GM18868 (cell line): Measurements from ENCODE around the gene USPL1.

Experiments used
- ATAC-seq: cut with Tn5 transposase; IDR thresholded peaks from one replicate; pipeline ENCODE4 v1.9.1; 2021; ENCODE audit warnings: mild to moderate bottlenecking, moderate library complexity; ENCODE audit not compliant: unreplicated experiment

The USPL1 gene

DNA sequence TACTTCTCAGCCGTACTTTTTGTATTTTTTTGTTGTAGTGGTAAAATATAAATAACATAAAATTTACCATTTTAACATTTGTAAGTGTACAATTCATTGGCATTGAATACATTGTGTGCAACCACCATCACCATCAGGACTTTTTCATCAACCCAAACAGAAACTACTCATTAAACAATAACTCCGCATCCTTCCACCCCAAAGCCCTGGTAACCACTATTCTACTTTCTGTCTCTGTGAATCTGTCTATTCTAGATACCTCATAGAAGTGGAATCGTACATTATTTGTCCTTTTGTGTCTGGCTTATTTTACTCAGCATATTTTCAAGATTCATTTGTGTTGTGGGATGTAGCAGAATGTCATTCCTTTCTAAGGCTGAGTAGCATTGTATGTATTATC is 38.5 kb downstream of the USPL1 start:
- no peak for ATAC-seq

DNA sequence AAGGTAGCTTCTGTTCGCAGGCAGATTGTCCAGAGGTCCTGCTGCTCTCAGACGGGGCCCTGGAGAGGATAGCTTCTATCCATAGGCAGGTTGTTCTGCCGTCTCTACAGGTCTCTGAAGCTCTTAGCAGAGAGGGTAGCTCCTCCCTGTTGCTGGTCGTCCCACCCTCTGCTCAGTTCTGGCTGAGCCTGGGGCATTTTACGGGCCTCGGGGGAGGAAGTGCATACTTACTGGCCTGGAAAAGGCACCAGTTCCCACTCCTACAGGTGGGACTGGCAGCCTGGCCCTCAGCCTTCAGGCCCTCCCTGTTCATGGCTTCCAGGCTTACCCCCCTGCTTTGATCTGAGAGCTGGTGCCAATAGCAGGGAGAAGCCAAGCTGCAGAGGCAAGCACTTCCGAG is 42.3 kb downstream of the USPL1 start:
- no peak for ATAC-seq

DNA sequence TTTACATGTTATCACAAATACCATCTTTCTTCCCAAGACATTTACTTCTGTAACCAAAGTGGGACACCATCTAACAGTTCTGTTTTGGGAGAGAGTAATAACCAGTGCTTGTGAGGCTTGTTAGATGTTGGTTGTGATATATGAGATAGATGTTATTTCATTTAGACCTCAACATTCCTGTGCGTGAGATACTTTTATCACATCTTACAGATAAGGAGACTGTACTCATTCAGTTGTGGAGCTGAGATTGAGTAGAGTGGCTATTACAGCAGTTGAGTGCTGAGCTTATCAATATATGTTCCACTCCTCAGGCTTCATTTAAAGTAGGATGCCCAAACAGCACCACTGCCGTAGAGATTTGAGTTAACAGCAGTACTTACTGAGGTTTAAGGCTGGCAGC is 43.1 kb downstream of the USPL1 start:
- no peak for ATAC-seq

DNA sequence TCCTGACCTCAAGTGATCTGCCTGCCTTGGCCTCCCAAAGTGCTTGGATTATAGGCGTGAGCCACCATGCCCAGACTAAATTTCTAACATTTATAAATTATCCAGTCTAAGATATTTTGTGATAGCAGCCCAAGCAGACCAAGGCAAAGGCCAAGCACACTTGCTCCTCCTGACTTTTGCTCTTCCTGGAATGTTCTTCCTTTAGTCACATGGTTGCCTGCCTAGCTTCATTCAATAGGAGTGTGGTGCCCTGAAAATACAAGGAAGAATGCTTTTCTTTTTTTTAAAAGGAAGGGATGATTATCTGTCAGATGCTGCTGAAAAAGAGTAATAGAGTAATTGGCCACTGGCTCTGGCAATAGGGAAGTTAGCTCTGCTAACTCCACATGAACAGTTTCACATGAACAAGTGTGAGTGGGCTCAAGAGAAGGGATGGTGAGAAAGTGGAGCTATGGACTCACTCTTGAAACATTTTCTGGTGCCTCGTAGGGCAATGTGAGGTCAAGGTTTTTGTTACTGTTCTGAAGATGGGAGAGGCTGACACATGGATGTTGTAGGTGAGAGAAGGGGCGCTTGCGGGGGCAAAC is 47.1 kb downstream of the USPL1 start:
- no peak for ATAC-seq

DNA sequence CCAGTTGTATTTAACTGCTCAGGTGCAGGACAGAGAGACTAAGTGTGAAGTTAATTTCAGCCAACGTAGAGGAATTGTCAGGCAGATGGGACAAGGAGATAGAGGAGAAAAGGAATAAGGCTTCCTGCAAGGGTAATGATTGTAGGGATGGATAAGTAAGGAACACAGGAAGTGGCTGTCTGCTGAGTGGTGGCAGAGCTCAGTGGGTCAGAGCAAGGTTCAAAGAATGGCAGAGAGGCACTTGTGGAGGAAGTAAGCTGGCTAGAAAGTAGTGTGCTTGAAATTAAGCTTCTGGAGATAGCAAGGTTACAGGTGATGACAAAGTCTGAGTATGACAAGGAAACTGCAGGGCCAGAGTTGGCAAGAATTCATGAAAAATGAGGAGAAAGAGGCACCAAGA is 47.9 kb downstream of the USPL1 start:
- no peak for ATAC-seq

DNA sequence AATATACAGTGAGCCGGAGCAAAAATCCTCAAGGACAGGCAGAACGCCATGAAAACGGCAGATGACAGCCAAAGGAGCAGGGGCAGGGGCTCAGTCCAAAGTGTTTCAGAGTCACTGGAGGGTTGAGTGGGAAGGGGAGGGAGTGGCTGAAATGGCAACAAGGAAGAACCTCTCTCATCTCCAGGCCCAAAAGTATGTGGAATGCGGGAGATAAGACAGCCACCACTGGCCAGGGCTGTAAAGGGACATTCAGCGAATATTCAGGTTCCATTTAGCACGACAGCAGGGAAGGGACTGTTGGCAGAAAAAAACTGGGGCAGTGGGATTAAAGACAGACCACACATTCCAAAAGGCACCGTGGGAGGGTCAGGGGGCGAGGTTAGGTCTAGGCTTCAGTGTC is 48.4 kb downstream of the USPL1 start:
- no peak for ATAC-seq

DNA sequence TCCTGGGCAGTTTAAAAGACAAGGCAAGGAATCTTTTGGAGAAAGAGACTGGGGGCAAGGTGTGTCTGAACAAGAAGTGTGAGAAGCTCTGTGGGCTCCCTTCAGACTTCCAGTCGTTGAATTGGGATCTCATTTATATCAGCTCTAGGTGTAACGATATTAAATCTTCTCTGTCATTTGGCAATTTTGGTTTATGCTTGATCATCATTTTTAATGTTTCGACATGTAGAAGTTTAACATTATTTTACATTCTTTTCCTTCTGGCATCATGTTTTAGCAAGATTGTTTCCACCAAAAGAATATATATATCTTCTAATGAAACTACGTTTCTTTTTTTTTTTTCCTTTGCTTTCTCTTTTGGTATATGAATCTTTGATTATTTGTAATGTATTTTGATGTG is 49.3 kb downstream of the USPL1 start:
- ATAC-seq: no peak

DNA sequence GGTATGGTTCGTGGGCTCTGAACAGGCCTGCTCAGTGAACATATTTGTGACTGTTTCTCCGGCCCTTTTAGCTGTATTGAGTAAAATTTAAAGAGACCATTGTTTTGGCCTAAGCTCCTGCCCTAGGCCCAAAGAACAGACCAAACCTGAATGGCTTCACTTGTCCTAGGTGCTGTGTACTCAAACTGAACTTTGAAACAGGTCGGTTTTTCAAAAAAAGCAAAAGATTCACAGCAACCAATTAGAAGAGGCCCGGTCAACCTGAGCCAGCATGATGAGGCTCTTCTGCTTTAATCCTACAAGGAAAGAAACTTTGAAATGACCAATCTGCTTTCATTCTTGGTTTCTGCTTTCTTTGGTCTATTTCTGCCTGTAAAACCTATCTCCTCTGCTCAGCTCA is 50.6 kb downstream of the USPL1 start:
- no peak for ATAC-seq

DNA sequence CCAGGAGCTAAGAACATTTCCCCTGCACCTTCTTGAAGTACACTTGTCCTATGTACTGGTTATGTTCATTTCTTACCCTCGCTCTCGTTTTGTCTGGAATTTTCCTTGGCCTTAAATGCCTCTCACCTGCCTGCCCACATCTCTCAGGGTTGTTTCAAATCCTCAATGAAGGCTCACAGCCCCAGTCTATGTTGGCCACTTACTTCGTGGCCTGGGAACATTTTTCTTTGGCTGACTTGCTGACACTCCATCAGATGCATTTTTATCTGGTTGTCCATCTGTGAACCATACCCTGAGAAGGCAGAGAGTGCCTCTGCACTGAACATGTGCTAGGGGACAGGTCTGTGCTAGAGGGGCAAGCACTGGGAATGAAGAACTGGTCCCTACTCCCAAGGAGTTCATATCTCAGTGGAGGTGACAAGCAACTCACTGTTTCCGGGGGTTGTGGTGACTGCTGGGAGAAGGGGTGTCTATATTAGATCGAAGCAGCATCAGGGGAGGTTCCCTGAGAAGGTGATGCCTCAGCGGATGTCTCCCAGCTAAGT is 53.6 kb downstream of the USPL1 start:
- ATAC-seq: no peak

DNA sequence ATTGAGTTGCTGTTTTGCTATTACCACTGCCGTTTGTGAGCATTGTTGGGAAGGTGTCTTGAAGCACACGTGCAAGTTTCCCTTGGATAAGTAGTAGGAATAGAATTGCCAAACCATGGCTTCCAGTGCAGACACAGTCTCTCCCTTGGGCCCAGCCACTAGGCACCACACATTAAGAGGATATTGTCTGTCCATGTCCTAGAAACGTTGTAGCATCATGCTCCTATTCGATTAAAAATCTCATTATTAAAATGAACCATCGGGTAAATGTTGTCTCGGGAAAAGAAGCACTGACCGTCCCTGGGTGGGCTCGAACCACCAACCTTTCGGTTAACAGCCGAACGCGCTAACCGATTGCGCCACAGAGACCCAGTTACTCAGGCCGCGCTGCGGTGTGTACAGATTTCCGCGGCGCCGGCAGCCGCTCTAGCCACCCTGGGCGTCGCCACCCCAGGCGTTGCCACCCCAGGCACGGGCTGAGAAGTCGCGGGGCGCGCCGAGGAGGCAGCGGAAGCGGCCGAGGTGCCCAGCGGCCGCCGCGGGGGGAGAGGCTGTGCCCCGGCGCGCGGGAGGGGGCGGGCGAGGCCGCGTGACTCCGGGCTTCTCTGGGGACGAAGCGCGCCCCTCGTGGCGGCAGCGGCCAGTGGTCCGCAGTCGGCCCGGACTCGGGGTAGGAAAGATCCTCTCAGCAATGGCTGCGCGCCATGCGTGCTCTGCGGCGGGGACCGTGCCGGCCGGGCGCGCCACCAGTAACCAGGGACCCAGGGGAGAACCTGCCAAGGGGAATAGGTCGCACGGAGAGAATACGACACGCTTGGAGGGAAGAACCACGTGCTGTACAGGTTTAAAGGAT is 56.2 kb downstream of the USPL1 start:
- peak; percentile 91 for ATAC-seq

DNA sequence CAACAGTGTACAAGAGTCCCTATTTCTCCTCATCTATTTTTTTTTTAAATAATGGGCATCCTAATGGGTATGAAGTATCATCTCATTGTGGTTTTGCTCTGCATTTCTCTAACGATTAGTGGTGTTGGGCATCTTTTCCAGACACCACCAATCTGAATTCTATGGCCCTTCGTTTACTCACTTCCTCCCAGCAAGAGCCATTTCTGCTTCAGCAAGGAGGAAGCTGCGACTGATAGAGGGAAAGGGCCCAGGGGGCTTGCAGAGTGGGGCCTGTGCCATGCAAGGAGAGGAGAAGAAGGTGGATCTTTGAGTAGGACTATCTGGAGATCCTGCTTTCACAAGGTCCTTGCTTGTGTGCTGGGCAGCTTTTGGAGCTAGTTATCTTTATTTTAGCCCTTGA is 58.0 kb downstream of the USPL1 start:
- no peak for ATAC-seq

DNA sequence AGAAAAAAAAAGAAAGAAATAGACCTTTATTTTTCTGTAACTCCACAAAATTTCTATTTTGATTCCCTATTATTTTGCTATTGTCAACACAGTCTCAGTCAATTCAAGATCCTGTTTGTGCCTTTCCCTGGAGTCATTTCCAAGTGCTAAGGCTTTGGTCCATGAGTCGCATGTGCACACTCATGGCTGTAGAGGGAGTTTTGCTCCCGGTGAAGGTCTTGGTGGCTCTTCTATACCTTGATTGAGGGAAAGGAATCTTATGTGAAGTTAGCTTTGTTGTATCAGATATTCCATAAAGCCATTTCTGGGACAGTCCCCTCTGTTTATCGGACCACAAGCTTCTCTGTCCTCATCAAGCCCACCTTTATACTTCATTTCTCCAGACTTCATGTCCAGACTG is 59.0 kb downstream of the USPL1 start:
- no peak for ATAC-seq

DNA sequence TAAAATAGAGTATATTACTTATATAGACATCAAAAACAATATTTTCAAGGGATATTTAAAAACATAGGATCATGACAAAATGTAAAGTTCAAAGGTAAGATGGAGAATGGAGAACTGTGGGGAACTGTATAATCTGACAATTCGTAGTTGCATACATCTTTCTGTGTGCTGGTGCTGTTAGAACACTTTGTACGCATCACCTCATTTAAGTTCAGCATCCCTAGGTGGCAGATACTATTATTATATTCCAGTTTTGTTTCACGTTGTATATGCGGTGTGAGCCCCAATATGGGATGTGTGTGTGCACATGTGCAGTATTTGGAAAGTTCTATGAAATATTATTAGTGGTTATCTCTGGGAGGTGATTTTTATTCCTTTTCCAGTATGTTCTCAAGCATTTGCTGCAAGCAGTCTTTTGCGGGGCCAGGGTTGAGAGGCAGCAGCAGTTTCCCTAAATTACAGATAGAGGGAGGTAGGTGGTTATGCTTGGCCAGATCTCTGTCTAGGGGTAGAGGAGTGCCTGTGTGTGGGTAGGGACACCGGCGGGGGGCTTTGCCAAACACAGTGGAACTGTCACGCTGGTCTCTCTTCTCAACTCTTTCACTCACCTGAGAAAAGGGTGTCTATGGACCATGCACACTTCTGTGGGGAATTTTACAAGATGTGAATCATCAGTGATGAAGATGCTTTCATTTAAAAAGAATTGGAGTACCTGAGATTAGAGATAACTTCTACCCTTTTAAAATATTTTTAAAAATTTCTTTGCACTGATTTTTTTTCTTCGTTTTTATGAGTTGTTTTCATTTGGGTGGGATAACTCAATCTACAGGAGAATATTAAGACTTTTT is 62.0 kb downstream of the USPL1 start:
- ATAC-seq: peak; percentile 81

DNA sequence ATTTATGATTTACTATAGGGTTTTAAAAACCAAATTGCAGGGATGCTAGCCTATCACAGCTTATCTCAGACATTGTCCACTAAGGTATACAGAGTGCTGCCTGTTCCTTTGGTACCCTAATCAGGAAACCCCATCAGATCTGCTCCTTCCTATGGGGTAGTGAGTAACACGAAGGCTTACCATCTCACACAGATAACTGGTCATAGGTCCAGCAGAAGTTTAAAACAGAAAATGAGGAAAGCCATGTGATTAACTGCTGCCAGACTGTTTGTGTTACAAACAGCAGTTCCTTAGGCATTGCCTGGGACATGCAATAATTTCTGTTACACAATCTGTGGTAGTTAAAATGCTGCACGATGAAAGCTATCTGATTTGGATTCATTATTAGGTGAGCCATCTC is 64.1 kb downstream of the USPL1 start:
- no peak for ATAC-seq

DNA sequence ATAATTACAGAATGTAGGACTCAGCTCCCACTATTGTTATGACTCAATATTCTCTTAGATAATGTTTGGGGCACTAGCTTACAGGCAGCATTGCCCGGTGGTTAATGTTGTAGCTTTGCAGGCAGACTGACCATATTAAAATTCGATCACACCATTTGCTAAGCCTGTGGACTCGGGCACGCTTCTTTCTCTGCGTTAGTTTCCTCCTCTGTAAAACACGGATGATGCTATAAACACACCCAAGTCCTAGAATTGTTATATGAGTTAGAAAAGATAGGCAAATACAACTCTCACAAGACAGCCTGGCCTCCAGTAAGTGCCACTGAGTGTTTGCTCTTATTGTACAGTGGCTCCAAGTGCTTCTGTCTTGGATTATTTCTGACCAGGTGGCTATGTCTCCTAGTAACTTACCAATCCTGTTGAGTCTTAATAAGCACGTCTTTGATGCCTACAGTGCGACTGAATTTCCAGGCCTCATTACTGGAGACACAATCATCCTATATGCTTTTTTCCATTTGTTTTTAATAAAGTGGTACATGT is 67.7 kb downstream of the USPL1 start:
- ATAC-seq: no peak

DNA sequence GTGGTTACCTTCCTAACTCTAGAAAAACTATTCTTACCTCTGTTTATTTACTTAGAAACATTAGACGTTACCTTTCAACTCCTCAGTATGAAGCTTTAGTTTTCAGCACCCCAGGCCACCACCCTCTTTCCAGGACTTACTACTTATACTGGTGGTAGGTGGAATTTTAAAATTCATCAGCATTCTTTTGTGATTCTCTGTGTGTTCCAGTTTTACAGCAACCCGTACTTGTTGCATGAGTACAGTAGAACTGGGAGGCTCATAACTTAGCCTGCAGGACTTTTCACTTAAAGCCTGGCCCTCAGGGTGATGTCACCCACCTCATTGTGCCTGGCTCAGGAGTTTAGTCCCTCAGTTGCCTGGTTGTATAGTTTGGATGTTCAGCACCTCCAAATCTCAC is 68.3 kb downstream of the USPL1 start:
- no peak for ATAC-seq

DNA sequence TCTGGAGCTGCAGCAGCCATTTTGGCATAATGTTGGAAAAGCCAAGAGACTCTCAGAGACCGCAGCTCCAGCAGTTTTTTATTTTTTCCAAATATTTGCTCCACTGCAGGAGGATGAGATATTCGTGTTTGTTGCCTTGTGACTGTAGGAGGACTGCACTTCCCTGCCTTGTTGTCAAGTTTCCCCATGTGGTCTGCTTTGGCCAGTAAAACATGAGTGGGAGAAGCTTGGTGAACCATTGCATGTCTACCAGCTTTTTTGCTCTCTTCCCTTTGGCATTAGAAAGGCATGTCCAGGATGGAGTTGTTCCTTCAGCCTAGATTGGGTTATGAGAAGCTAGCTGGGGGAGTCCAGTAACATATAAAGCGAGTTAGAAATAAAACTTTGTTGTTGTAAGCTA is 69.9 kb downstream of the USPL1 start:
- no peak for ATAC-seq

DNA sequence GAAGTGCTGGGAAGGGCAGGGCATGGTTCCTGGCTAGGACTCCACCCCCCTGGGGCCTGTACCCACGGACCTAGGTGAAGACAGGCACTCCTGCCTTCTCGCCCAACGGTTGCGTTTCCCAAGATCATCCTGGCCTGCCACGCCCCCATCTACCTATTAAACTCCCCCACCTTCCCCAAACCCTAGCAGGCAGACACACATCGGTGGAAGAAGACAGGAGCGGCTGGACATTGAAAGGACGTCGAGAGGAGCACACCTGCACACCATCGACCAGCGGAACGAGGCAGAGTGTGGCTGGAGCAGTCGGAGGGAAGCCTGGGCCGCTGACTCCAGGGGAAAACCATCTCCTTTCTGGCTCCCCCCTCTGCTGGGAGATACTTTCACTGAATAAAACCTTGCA is 72.0 kb downstream of the USPL1 start:
- no peak for ATAC-seq

DNA sequence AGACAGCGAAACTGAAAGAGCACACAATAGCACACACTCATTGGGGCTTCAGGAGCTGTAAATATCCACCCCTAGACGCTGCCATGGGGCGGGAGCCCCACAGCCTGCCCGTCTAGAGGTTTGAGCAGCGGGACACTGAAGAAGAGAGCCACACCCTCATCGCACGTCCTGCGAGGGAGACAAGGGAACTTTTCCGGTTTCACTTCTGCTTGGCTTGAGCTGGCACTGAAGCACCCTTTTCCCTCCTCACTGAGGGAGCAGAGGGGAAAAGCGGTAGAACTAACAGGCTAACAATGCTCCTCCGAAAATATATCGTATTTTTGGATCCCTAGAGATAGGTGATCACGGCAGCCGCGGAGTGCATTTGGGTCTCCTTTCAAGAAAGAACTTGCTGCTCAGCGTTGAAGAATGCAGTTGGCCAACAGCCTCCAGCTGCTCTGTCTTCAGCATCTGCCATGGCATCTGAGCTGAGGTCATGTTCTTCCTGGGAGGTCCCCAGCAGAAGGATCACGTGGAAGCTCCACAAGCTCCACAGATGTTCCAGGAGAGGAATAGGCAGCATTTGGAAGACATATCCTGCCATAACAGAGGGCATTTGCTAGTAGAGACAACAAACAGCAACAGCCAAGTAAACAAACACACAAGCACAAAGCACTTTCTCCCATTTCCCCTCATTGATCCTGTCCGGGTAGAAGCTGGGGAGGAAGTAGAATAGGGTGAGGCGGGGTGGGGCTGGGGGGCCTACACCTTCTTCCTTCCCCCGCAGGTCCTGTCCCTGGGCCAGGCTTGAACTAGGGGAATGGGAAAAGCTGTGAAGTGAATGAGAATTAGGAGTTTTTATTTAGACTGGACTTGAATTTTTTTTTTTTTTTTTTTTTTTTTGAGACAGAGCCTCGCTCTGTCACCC is 72.8 kb downstream of the USPL1 start:
- peak; percentile 67 for ATAC-seq

DNA sequence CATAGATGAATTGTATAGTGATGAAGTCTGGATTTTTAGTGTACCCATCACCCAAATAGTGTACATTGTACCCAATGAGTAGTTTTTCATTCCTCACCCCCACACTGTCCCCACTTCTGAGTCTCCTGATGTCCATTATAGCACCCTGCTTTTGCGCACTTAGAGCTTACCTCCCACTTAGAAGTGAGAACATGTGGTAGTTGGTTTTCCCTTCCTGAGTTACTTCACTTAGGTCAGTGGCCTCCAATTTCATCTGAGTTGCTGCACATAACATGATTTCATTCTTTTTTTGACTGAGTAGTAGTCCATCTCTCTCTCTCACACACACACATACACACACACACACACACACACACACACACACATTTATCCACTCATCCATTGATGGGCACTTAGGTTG is 74.4 kb downstream of the USPL1 start:
- ATAC-seq: no peak
